SK-N-SH treated with all-trans-retinoic acid at 6 μM for 48 hours (cell line): ENCODE measurements around the gene SH3RF1.

ENCODE experiments used
- ATAC-seq: fragments of 200-7000 bp; cut with Tn5 transposase; 3 replicates; pipeline ENCODE4 v1.9.1; 2020; ENCODE audit warnings: mild to moderate bottlenecking, moderate library complexity
- ARNTL ChIP-seq: fragments of 450-650 bp; formaldehyde crosslinking; IDR thresholded peaks from 2 replicates; pipeline ENCODE4 v1.5.0; 2020; ENCODE audit warnings: low read depth, mild to moderate bottlenecking, moderate library complexity, borderline replicate concordance
- CSDC2 ChIP-seq: fragments of 250-450 bp; sonication (Bioruptor Pico); IDR thresholded peaks from 2 replicates; pipeline ENCODE4 v1.5.0; 2020; ENCODE audit warnings: mild to moderate bottlenecking, moderate library complexity
- ESRRG ChIP-seq: fragments of 250-450 bp; sonication (Bioruptor Pico); IDR thresholded peaks from 2 replicates; pipeline ENCODE4 v1.6.1; 2021; ENCODE audit warnings: mild to moderate bottlenecking
- GLIS3 ChIP-seq: fragments of 250-450 bp; sonication (Bioruptor Pico); IDR thresholded peaks from 2 replicates; pipeline ENCODE4 v1.5.0; 2020; ENCODE audit warnings: mild to moderate bottlenecking, moderate library complexity
- ISL1 ChIP-seq: fragments of 250-450 bp; sonication (Bioruptor Pico); IDR thresholded peaks from 2 replicates; pipeline ENCODE4 v2.1.2; 2022; ENCODE audit warnings: mild to moderate bottlenecking, moderate library complexity
- OSR1 ChIP-seq: fragments of 250-450 bp; sonication (Bioruptor Pico); IDR thresholded peaks from 2 replicates; pipeline ENCODE4 v1.8.0; 2022; ENCODE audit warnings: moderate library complexity, mild to moderate bottlenecking, inconsistent platforms
- PPARA ChIP-seq: fragments of 250-450 bp; sonication (Bioruptor Pico); IDR thresholded peaks from 2 replicates; pipeline ENCODE4 v1.5.0; 2020; ENCODE audit warnings: mild to moderate bottlenecking, borderline replicate concordance
- RARB ChIP-seq: fragments of 250-450 bp; sonication (Bioruptor Pico); IDR thresholded peaks from 2 replicates; pipeline ENCODE4 v1.8.0; 2021; ENCODE audit warnings: mild to moderate bottlenecking, moderate library complexity
- TOX ChIP-seq: fragments of 250-450 bp; sonication (Bioruptor Pico); IDR thresholded peaks from 2 replicates; pipeline ENCODE4 v1.8.0; 2021; ENCODE audit warnings: mild to moderate bottlenecking, moderate library complexity, borderline replicate concordance
- ZC3H10 ChIP-seq: fragments of 250-450 bp; sonication (Bioruptor Pico); IDR thresholded peaks from 2 replicates; pipeline ENCODE4 v1.5.1; 2021; ENCODE audit warnings: mild to moderate bottlenecking, moderate library complexity
- ZFP3 ChIP-seq: fragments of 250-450 bp; sonication (Bioruptor Pico); IDR thresholded peaks from 2 replicates; pipeline ENCODE4 v1.5.0; 2020; ENCODE audit warnings: mild to moderate bottlenecking, moderate library complexity
- ZNF70 ChIP-seq: fragments of 450-650 bp; formaldehyde crosslinking; IDR thresholded peaks from 2 replicates; pipeline ENCODE4 v1.5.0; 2020; ENCODE audit warnings: mild to moderate bottlenecking, moderate library complexity
- ZNF8 ChIP-seq: fragments of 450-650 bp; formaldehyde crosslinking; IDR thresholded peaks from 2 replicates; pipeline ENCODE4 v1.5.0; 2020; ENCODE audit warnings: mild to moderate bottlenecking, moderate library complexity
- TF ChIP-seq, protein P1 (sequence below): fragments of 250-450 bp; sonication (Bioruptor Pico); IDR thresholded peaks from 2 replicates; pipeline ENCODE4 v1.5.0; 2020; ENCODE audit warnings: mild to moderate bottlenecking, moderate library complexity
- TF ChIP-seq, protein P2 (sequence below): fragments of 250-450 bp; sonication (Bioruptor Pico); IDR thresholded peaks from 2 replicates; pipeline ENCODE4 v1.5.1; 2020; ENCODE audit warnings: low read depth, mild to moderate bottlenecking, moderate library complexity
- TF ChIP-seq, protein P3 (sequence below): fragments of 250-450 bp; sonication (Bioruptor Pico); IDR thresholded peaks from 2 replicates; pipeline ENCODE4 v1.5.1; 2021; ENCODE audit warnings: mild to moderate bottlenecking, moderate library complexity
- TF ChIP-seq, protein P4 (sequence below): fragments of 250-450 bp; sonication (Bioruptor Pico); IDR thresholded peaks from 2 replicates; pipeline ENCODE4 v1.8.0; 2020; ENCODE audit warnings: mild to moderate bottlenecking, moderate library complexity, borderline replicate concordance
- TF ChIP-seq, protein P5 (sequence below): fragments of 250-450 bp; sonication (Bioruptor Pico); IDR thresholded peaks from 2 replicates; pipeline ENCODE4 v1.8.0; 2021; ENCODE audit warnings: low read depth, mild to moderate bottlenecking, moderate library complexity, borderline replicate concordance

The SH3RF1 gene

DNA sequence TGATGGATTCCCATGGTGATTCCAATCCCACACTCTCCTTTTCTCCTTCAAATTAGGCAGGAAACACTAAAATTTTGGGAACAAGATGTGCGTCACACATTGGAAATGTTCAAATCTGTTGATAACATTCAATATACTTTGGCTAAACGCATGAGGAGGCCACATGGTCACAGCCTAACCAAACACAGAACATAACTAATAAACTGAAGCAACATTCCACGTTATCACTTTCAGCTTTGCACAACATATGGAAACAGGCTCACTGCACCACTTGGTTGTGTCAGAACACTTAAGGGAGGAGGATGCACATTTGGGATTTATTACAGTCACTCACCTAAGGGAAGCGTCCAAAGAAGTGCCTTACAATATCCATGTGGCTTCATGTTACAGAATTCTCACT lies 4.7 kb downstream of the SH3RF1 start:
- TF ChIP-seq, protein P1, sequence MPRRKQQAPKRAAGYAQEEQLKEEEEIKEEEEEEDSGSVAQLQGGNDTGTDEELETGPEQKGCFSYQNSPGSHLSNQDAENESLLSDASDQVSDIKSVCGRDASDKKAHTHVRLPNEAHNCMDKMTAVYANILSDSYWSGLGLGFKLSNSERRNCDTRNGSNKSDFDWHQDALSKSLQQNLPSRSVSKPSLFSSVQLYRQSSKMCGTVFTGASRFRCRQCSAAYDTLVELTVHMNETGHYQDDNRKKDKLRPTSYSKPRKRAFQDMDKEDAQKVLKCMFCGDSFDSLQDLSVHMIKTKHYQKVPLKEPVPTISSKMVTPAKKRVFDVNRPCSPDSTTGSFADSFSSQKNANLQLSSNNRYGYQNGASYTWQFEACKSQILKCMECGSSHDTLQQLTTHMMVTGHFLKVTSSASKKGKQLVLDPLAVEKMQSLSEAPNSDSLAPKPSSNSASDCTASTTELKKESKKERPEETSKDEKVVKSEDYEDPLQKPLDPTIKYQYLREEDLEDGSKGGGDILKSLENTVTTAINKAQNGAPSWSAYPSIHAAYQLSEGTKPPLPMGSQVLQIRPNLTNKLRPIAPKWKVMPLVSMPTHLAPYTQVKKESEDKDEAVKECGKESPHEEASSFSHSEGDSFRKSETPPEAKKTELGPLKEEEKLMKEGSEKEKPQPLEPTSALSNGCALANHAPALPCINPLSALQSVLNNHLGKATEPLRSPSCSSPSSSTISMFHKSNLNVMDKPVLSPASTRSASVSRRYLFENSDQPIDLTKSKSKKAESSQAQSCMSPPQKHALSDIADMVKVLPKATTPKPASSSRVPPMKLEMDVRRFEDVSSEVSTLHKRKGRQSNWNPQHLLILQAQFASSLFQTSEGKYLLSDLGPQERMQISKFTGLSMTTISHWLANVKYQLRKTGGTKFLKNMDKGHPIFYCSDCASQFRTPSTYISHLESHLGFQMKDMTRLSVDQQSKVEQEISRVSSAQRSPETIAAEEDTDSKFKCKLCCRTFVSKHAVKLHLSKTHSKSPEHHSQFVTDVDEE (CRISPR knock-in tag), result no peak
- TF ChIP-seq ZNF70 (no peak), ARNTL (CRISPR knock-in tag) (no peak), ESRRG (CRISPR knock-in tag) (no peak), RARB (no peak), PPARA (no peak), ISL1 (no peak), OSR1 (CRISPR knock-in tag) (no peak)
- TF ChIP-seq, protein P2, sequence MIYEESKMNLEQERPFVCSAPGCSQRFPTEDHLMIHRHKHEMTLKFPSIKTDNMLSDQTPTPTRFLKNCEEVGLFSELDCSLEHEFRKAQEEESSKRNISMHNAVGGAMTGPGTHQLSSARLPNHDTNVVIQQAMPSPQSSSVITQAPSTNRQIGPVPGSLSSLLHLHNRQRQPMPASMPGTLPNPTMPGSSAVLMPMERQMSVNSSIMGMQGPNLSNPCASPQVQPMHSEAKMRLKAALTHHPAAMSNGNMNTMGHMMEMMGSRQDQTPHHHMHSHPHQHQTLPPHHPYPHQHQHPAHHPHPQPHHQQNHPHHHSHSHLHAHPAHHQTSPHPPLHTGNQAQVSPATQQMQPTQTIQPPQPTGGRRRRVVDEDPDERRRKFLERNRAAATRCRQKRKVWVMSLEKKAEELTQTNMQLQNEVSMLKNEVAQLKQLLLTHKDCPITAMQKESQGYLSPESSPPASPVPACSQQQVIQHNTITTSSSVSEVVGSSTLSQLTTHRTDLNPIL (CRISPR knock-in tag), result no peak
- TF ChIP-seq, protein P3, sequence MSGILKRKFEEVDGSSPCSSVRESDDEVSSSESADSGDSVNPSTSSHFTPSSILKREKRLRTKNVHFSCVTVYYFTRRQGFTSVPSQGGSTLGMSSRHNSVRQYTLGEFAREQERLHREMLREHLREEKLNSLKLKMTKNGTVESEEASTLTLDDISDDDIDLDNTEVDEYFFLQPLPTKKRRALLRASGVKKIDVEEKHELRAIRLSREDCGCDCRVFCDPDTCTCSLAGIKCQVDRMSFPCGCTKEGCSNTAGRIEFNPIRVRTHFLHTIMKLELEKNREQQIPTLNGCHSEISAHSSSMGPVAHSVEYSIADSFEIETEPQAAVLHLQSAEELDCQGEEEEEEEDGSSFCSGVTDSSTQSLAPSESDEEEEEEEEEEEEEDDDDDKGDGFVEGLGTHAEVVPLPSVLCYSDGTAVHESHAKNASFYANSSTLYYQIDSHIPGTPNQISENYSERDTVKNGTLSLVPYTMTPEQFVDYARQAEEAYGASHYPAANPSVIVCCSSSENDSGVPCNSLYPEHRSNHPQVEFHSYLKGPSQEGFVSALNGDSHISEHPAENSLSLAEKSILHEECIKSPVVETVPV (CRISPR knock-in tag), result no peak
- ATAC-seq, result no peak

DNA sequence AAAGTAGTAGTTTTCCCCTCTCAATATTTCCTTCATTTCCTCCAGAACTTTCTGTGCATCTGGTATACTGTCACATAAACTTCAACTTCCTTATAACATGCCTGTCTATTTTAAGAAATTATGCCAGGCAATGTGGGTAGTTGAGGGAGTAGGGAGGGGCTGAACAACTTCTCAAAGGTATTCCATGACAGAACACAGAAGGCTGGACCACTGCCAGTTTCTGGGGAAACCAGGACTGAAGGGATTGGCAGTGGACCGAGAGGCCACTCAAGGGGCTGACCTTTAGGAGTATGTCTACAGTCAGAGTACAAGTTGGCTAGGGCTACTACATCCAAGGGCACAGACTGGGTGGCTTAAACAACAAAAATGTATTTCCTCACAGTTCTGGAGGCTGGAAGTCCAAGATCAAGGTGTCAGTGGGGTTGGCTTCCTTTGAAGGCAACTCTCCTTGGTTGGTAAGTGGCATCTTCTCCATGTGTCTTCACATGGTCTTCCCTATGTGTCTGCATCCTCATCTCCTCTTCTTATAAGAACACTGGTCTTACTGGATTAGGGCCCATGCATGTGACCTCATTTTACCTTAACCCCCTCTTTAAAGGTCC lies 6.9 kb downstream of the SH3RF1 start:
- TF ChIP-seq ZFP3 (CRISPR knock-in tag) (no peak), ZNF8 (CRISPR knock-in tag) (no peak), ARNTL (CRISPR knock-in tag) (no peak), ISL1 (no peak), GLIS3 (CRISPR knock-in tag) (no peak), ESRRG (CRISPR knock-in tag) (no peak), OSR1 (CRISPR knock-in tag) (no peak), CSDC2 (CRISPR knock-in tag) (no peak), PPARA (no peak), ZNF70 (no peak), ZC3H10 (no peak), TOX (no peak)
- TF ChIP-seq, protein P4, sequence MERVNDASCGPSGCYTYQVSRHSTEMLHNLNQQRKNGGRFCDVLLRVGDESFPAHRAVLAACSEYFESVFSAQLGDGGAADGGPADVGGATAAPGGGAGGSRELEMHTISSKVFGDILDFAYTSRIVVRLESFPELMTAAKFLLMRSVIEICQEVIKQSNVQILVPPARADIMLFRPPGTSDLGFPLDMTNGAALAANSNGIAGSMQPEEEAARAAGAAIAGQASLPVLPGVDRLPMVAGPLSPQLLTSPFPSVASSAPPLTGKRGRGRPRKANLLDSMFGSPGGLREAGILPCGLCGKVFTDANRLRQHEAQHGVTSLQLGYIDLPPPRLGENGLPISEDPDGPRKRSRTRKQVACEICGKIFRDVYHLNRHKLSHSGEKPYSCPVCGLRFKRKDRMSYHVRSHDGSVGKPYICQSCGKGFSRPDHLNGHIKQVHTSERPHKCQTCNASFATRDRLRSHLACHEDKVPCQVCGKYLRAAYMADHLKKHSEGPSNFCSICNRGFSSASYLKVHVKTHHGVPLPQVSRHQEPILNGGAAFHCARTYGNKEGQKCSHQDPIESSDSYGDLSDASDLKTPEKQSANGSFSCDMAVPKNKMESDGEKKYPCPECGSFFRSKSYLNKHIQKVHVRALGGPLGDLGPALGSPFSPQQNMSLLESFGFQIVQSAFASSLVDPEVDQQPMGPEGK (CRISPR knock-in tag), result no peak
- no peak for ATAC-seq

DNA sequence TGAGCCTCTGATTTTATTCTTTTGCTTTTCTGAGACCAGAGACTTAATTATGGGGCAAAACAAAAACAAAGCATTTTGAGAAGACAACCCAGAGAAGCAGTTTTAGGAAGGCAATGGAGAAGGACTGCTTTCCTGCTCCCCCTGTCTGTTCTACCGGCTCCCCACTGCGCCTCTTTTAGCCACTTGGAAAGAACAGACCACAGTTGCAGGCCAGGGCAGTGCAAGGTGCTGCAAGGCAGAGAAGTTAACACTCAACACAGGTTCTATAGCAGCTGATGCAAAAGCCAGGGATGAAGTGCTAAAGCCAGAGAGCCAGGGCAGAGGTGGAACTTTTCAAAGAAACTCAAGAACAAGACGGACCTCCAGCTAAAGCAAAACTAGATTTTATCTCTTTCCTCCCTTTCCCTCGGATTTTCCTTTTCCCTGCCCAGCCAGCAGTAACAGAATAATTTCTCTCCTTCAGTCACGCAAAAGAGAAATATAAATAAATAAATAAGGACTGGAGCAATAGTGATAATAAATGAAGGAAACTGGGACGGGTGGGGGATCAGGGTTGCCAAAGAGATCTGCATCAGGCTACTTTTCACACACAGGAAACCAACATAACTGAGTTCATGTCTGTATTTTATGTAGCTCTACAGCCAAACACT lies 10.4 kb downstream of the SH3RF1 start:
- ATAC-seq, result peak; percentile 8; the same call in 1 of the 3 replicates
- TF ChIP-seq ZC3H10 (no peak), ARNTL (CRISPR knock-in tag) (no peak), RARB (no peak), ESRRG (CRISPR knock-in tag) (no peak), PPARA (no peak), GLIS3 (CRISPR knock-in tag) (no peak), ZNF70 (no peak)
- TF ChIP-seq, protein P1 (CRISPR knock-in tag), result no peak
- TF ChIP-seq, protein P3 (CRISPR knock-in tag), result no peak
- TF ChIP-seq, protein P5, sequence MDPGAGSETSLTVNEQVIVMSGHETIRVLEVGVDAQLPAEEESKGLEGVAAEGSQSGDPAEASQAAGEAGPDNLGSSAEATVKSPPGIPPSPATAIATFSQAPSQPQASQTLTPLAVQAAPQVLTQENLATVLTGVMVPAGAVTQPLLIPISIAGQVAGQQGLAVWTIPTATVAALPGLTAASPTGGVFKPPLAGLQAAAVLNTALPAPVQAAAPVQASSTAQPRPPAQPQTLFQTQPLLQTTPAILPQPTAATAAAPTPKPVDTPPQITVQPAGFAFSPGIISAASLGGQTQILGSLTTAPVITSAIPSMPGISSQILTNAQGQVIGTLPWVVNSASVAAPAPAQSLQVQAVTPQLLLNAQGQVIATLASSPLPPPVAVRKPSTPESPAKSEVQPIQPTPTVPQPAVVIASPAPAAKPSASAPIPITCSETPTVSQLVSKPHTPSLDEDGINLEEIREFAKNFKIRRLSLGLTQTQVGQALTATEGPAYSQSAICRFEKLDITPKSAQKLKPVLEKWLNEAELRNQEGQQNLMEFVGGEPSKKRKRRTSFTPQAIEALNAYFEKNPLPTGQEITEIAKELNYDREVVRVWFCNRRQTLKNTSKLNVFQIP, result no peak
- TF ChIP-seq, protein P4 (CRISPR knock-in tag), result no peak
